NCI-H446 (cell line): Measurements from ENCODE around the gene TBC1D7.

ENCODE experiments used
- DNase-seq, 2 experiments: peaks; one replicate each; lab custom pipeline; 2025; lab: John Stamatoyannopoulos, UW

The TBC1D7 gene

GRCh38 chr6:13272131-13273046 is 55.9 kb downstream of the TBC1D7 start:
- no peak for DNase-seq

- DNase-seq, result no peak
Measured at GRCh38 chr6:13268913-13269518, 59.3 kb downstream of the TBC1D7 start.

- DNase-seq, result no peak
Measured at GRCh38 chr6:13267142-13267651, 61.1 kb downstream of the TBC1D7 start.

- no peak for DNase-seq
Measured at GRCh38 chr6:13263669-13264068, 64.7 kb downstream of the TBC1D7 start.

GRCh38 chr6:13262302-13263230 is 65.8 kb downstream of the TBC1D7 start:
- DNase-seq, result no peak

- no peak for DNase-seq
Measured at GRCh38 chr6:13261464-13261994, 66.8 kb downstream of the TBC1D7 start.

GRCh38 chr6:13260831-13261230 is 67.5 kb downstream of the TBC1D7 start:
- no peak for DNase-seq

GRCh38 chr6:13260101-13260598 is 68.2 kb downstream of the TBC1D7 start:
- no peak for DNase-seq

GRCh38 chr6:13259393-13259792 is 68.9 kb downstream of the TBC1D7 start:
- DNase-seq, result no peak

- DNase-seq, result no peak
Measured at GRCh38 chr6:13256266-13257001, 71.9 kb downstream of the TBC1D7 start.
